ENCODE data around the gene ING4. TPM values are rescaled to one million over a fixed set of nuclear protein-coding genes. Genes with fewer than 3 reads are reported as not detected.
A peak's percentile ranks its signal among the peaks of the same experiment; 100 is the strongest.

The ING4 gene
- total RNA-seq, 3 donors from 2014 or later (not counting 1 experiment from before 2014, with no cell fraction given): 29.9 to 40.9 (median 30.2) TPM

- DNase-seq: peak in 1 of 2 donors; percentile 74
- Mint-ChIP-seq H3K27ac (peak overlapping the region; percentile 49 to 51), H3K36me3 (no peaks in the 10 kb centered on the region), H3K4me3 (no peak overlapping the region), H3K27me3 (ENCODE audit: low read depth in 2 of 2) (no peaks in the 10 kb centered on the region), H3K9me3 (no peaks in the 10 kb centered on the region), H3K4me1 (peaks cover 34 to 56% of the 10 kb centered on the region in 2 donors)
- peaks cover 12% of the 10 kb centered on the region for H3K36me3 ChIP-seq (ENCODE audit: control insufficient read depth, insufficient read depth, low read length)
- WGBS (ENCODE audit: insufficient coverage): 68% methylated on average over 6 of the region's 6 CpGs
- peak; percentile 57 for TF ChIP-seq CTCF (IDR thresholded peaks at IDR 0.05)
- no peak overlapping the region for H3K27ac ChIP-seq (ENCODE audit: low read length)
- H3K4me3 ChIP-seq (ENCODE audit: low read length): no peak overlapping the region
- H3K4me1 ChIP-seq (ENCODE audit: control insufficient read depth, insufficient read depth, low read length): peaks cover 14% of the 10 kb centered on the region
- H3K27me3 ChIP-seq (ENCODE audit: control insufficient read depth, insufficient read depth, low read length): no peaks in the 10 kb centered on the region
- ATAC-seq: no peak
- intact Hi-C loops (cut with micrococcal nuclease): loop anchor here (1.0 to 10.0 kb wide), 3 partner anchors 67 to 190 kb away; partner anchors contain the start of genes MRPL51, NCAPD2 and NOP2
- H3K9me3 ChIP-seq (ENCODE audit: control insufficient read depth, insufficient read depth, low read length): no peaks in the 10 kb centered on the region
Measured at GRCh38 chr12:6684609-6685008, 21.7 kb upstream of the ING4 start.

GRCh38 chr12:6676962-6677361 lies 14.0 kb upstream of the ING4 start:
- peaks cover under 1 to 4% of the 10 kb centered on the region in 2 donors for H3K4me1 Mint-ChIP-seq
- H3K27ac ChIP-seq (ENCODE audit: low read length): no peak overlapping the region
- intact Hi-C loops (cut with micrococcal nuclease): no loop called here
- no peaks in the 10 kb centered on the region for H3K27me3 Mint-ChIP-seq (ENCODE audit: low read depth in 2 of 2)
- no peaks in the 10 kb centered on the region for H3K9me3 Mint-ChIP-seq
- no peak for TF ChIP-seq CTCF (IDR thresholded peaks at IDR 0.05)
- no peaks in the 10 kb centered on the region for H3K4me1 ChIP-seq (ENCODE audit: control insufficient read depth, insufficient read depth, low read length)
- H3K9me3 ChIP-seq (ENCODE audit: control insufficient read depth, insufficient read depth, low read length): no peaks in the 10 kb centered on the region
- no peak overlapping the region for H3K4me3 Mint-ChIP-seq
- H3K27ac Mint-ChIP-seq: no peak overlapping the region
- peaks cover 78% of the 10 kb centered on the region for H3K36me3 ChIP-seq (ENCODE audit: control insufficient read depth, insufficient read depth, low read length)
- 94% methylated on average over 5 of the region's 5 CpGs for WGBS (ENCODE audit: insufficient coverage)
- no peaks in the 10 kb centered on the region for H3K27me3 ChIP-seq (ENCODE audit: control insufficient read depth, insufficient read depth, low read length)
- no peak for ATAC-seq
- H3K36me3 Mint-ChIP-seq: peaks cover 20% of the 10 kb centered on the region
- DNase-seq: no peak
- H3K4me3 ChIP-seq (ENCODE audit: low read length): no peak overlapping the region

GRCh38 chr12:6672143-6672542 lies 9.2 kb upstream of the ING4 start:
- peaks cover 45% of the 10 kb centered on the region for H3K36me3 Mint-ChIP-seq
- H3K4me1 Mint-ChIP-seq: peaks cover 0 to 4% of the 10 kb centered on the region in 2 donors
- no peak for ATAC-seq
- H3K27ac ChIP-seq (ENCODE audit: low read length): no peak overlapping the region
- no peaks in the 10 kb centered on the region for H3K27me3 ChIP-seq (ENCODE audit: control insufficient read depth, insufficient read depth, low read length)
- H3K27ac Mint-ChIP-seq: no peak overlapping the region
- H3K9me3 Mint-ChIP-seq: no peaks in the 10 kb centered on the region
- DNase-seq: no peak
- 96% methylated on average over 18 of the region's 18 CpGs for WGBS (ENCODE audit: insufficient coverage)
- H3K36me3 ChIP-seq (ENCODE audit: control insufficient read depth, insufficient read depth, low read length): peaks cover 92% of the 10 kb centered on the region
- H3K9me3 ChIP-seq (ENCODE audit: control insufficient read depth, insufficient read depth, low read length): no peaks in the 10 kb centered on the region
- no peaks in the 10 kb centered on the region for H3K27me3 Mint-ChIP-seq (ENCODE audit: low read depth in 2 of 2)
- no peak for TF ChIP-seq CTCF (IDR thresholded peaks at IDR 0.05)
- H3K4me1 ChIP-seq (ENCODE audit: control insufficient read depth, insufficient read depth, low read length): no peaks in the 10 kb centered on the region
- no peak overlapping the region for H3K4me3 Mint-ChIP-seq
- no peak overlapping the region for H3K4me3 ChIP-seq (ENCODE audit: low read length)
- intact Hi-C loops (cut with micrococcal nuclease): no loop called here

GRCh38 chr12:6667559-6668210 lies 4.8 kb upstream of the ING4 start:
- H3K27me3 Mint-ChIP-seq (ENCODE audit: low read depth in 2 of 2): no peaks in the 10 kb centered on the region
- H3K4me1 Mint-ChIP-seq: peaks cover 15 to 19% of the 10 kb centered on the region in 2 donors
- no peak for TF ChIP-seq CTCF (IDR thresholded peaks at IDR 0.05)
- H3K4me1 ChIP-seq (ENCODE audit: control insufficient read depth, insufficient read depth, low read length): peaks cover under 1% of the 10 kb centered on the region
- no peaks in the 10 kb centered on the region for H3K27me3 ChIP-seq (ENCODE audit: control insufficient read depth, insufficient read depth, low read length)
- WGBS (ENCODE audit: insufficient coverage): 99% methylated on average over 8 of the region's 8 CpGs
- DNase-seq: no peak
- H3K27ac Mint-ChIP-seq: no peak overlapping the region
- H3K36me3 Mint-ChIP-seq: peaks cover 29% of the 10 kb centered on the region
- intact Hi-C loops (cut with micrococcal nuclease): no loop called here
- H3K4me3 ChIP-seq (ENCODE audit: low read length): no peak overlapping the region
- no peak for ATAC-seq
- no peaks in the 10 kb centered on the region for H3K9me3 Mint-ChIP-seq
- H3K36me3 ChIP-seq (ENCODE audit: control insufficient read depth, insufficient read depth, low read length): peaks cover 58% of the 10 kb centered on the region
- H3K4me3 Mint-ChIP-seq: no peak overlapping the region
- H3K9me3 ChIP-seq (ENCODE audit: control insufficient read depth, insufficient read depth, low read length): no peaks in the 10 kb centered on the region
- no peak overlapping the region for H3K27ac ChIP-seq (ENCODE audit: low read length)

All from natural killer cell (primary cell).